ENCODE results near the gene RPL5.

Gene RPL5

DNA sequence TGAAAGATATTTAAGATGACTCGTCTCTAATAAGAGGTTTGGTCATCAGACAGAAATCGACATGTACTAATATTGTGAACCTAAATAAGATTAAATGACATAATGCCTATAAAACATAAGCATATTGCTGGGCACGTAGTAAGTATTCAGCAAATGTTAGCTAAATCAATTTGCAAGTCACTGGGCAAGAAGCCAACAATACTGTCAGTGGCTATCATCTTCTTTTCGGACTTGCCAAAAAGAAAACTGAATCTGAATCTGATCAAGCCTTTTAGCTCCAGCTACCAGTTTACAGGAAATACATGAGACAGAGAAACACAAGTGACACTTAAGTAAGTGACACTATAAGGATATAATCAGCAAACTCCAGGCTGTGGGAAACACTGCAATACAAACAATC, 46.0 kb downstream of the RPL5 start:
- Histone ChIP-seq H4K20me1 (ENCODE audit: low read depth, low read length) (peaks cover 9% of the 10 kb centered on the region; the same call in 1 of the 2 replicates), H3K79me2 (ENCODE audit: insufficient read depth, low read length) (peaks cover 60% of the 10 kb centered on the region), H3K27ac (ENCODE audit: low read depth, low read length) (no peak overlapping the region), H3K36me3 (ENCODE audit: low read length) (peaks cover 23% of the 10 kb centered on the region), H3K9ac (ENCODE audit: low read length) (no peak overlapping the region), H3F3A (ENCODE audit: insufficient read depth) (peaks cover 5% of the 10 kb centered on the region; the same call in 1 of the 2 replicates), H3K4me3 (ENCODE audit: insufficient read depth, low read length, poor library complexity, severe bottlenecking) (no peak overlapping the region), H3K27me3 (ENCODE audit: low read length) (no peaks in the 10 kb centered on the region), H3K9me3 (ENCODE audit: insufficient read depth, low read length) (no peaks in the 10 kb centered on the region), H3K9me2 (replicated peaks; ENCODE audit: insufficient read depth, low read length) (no peaks in the 10 kb centered on the region), H3K4me2 (ENCODE audit: low read depth, low read length, poor library complexity, severe bottlenecking) (no peak overlapping the region), H2AFZ (ENCODE audit: low read depth, low read length, severe bottlenecking) (no peak overlapping the region)
- TF ChIP-seq EZH2phosphoT487 (conservative IDR thresholded peaks at IDR 0.05; ENCODE audit: low read length) = no peak
- no peak for TF ChIP-seq CTCF (IDR thresholded peaks at IDR 0.05; ENCODE audit: insufficient read depth, low read length, poor library complexity, severe bottlenecking)

- H3K9me3 ChIP-seq (ENCODE audit: insufficient read depth, low read length) = no peaks in the 10 kb centered on the region
- no peak overlapping the region for H3K9ac ChIP-seq (ENCODE audit: low read length)
- no peak for TF ChIP-seq EZH2phosphoT487 (conservative IDR thresholded peaks at IDR 0.05; ENCODE audit: low read length)
- no peak for TF ChIP-seq CTCF (IDR thresholded peaks at IDR 0.05; ENCODE audit: insufficient read depth, low read length, poor library complexity, severe bottlenecking)
- H4K20me1 ChIP-seq (ENCODE audit: low read depth, low read length) = peaks cover 9% of the 10 kb centered on the region; the same call in 1 of the 2 replicates
- no peak overlapping the region for H3K4me3 ChIP-seq (ENCODE audit: insufficient read depth, low read length, poor library complexity, severe bottlenecking)
- H3F3A ChIP-seq (ENCODE audit: insufficient read depth) = peaks cover 8% of the 10 kb centered on the region; the same call in 1 of the 2 replicates
- no peaks in the 10 kb centered on the region for H3K9me2 ChIP-seq (replicated peaks; ENCODE audit: insufficient read depth, low read length)
- no peak overlapping the region for H2AFZ ChIP-seq (ENCODE audit: low read depth, low read length, severe bottlenecking)
- no peak overlapping the region for H3K4me2 ChIP-seq (ENCODE audit: low read depth, low read length, poor library complexity, severe bottlenecking)
- no peak overlapping the region for H3K27ac ChIP-seq (ENCODE audit: low read depth, low read length)
- no peaks in the 10 kb centered on the region for H3K27me3 ChIP-seq (ENCODE audit: low read length)
- peaks cover 76% of the 10 kb centered on the region for H3K79me2 ChIP-seq (ENCODE audit: insufficient read depth, low read length)
- peaks cover 15% of the 10 kb centered on the region for H3K36me3 ChIP-seq (ENCODE audit: low read length)
These were observed 47.6 kb downstream of the RPL5 start for GRCh38 chr1:92879316-92879968.

GRCh38 chr1:92881391-92881790, 49.6 kb downstream of the RPL5 start:
- Histone ChIP-seq H3K27me3 (ENCODE audit: low read length) (no peaks in the 10 kb centered on the region), H3K9me3 (ENCODE audit: insufficient read depth, low read length) (no peaks in the 10 kb centered on the region), H3K9me2 (replicated peaks; ENCODE audit: insufficient read depth, low read length) (no peaks in the 10 kb centered on the region), H3K36me3 (ENCODE audit: low read length) (peaks cover 4% of the 10 kb centered on the region; the same call in 1 of the 2 replicates), H3F3A (ENCODE audit: insufficient read depth) (peaks cover 8% of the 10 kb centered on the region; the same call in 1 of the 2 replicates), H3K27ac (ENCODE audit: low read depth, low read length) (no peak overlapping the region), H3K4me3 (ENCODE audit: insufficient read depth, low read length, poor library complexity, severe bottlenecking) (no peak overlapping the region), H4K20me1 (ENCODE audit: low read depth, low read length) (peaks cover 9% of the 10 kb centered on the region; the same call in 1 of the 2 replicates), H3K9ac (ENCODE audit: low read length) (no peak overlapping the region), H3K79me2 (ENCODE audit: insufficient read depth, low read length) (peaks cover 90% of the 10 kb centered on the region), H3K4me2 (ENCODE audit: low read depth, low read length, poor library complexity, severe bottlenecking) (no peak overlapping the region), H2AFZ (ENCODE audit: low read depth, low read length, severe bottlenecking) (no peak overlapping the region)
- TF ChIP-seq CTCF (IDR thresholded peaks at IDR 0.05; ENCODE audit: insufficient read depth, low read length, poor library complexity, severe bottlenecking) = no peak
- TF ChIP-seq EZH2phosphoT487 (conservative IDR thresholded peaks at IDR 0.05; ENCODE audit: low read length) = no peak

All from SU-DHL-6 (cell line).